ENCODE results near the gene EXOC3.
"Not testable (repeated sequence)": the region's sequence is repeated elsewhere in the genome, so short reads cannot be mapped to it uniquely, and the experiment has no call there.

Gene EXOC3

GRCh38 chr5:473551-474192 is 30.7 kb downstream of the EXOC3 start:
- DNase-seq (ENCODE audit: low read depth): no peak

- DNase-seq (ENCODE audit: low read depth): not testable (repeated sequence)
These were observed 31.4 kb downstream of the EXOC3 start for GRCh38 chr5:474232-474839.

- DNase-seq (ENCODE audit: low read depth): no peak
These were observed 32.1 kb downstream of the EXOC3 start for GRCh38 chr5:474840-475661.

GRCh38 chr5:475704-476101 is 32.7 kb downstream of the EXOC3 start:
- no peak for DNase-seq (ENCODE audit: low read depth)

DNA sequence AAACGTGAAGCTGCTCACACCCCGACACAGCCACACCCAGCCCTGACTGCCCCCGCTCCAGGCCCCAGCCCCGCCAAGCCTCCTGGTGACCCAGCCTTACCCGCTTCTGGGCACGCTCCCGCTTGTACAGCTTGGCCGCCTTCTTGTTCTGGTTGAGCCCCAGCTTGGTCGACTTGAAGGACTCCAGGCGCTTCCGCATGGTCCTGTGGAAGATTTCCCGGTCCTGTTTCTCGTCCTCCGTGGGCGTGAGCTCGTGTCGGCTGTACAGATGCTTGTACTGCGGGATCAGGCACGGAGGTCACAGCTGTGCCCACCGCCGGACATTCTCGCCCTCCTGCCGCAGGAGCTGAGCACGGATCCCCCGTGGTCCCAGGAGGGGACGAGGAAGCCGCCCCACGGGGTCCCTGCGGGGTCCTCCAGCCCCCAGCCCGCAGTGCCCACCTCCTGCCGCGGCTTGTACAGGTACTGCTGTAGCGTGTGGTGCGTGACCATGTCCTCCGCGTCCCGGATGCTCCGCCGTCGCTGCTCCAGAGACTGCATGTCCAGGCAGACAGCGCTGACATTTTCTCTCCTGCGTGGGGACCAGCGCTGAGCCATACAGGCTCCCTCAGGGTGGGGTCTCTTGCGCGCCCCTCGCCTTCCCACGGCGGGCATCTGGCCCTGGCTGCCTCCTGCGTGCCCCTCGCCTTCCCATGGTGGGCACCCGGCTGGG is 33.3 kb downstream of the EXOC3 start:
- no peak for DNase-seq (ENCODE audit: low read depth)

- DNase-seq (ENCODE audit: low read depth): no peak
These were observed 33.8 kb downstream of the EXOC3 start for GRCh38 chr5:476814-477175.

- no peak for DNase-seq (ENCODE audit: low read depth)
These were observed 34.3 kb downstream of the EXOC3 start for GRCh38 chr5:477247-477646.

- no peak for DNase-seq (ENCODE audit: low read depth)
These were observed 34.9 kb downstream of the EXOC3 start for GRCh38 chr5:477871-478270.

DNA sequence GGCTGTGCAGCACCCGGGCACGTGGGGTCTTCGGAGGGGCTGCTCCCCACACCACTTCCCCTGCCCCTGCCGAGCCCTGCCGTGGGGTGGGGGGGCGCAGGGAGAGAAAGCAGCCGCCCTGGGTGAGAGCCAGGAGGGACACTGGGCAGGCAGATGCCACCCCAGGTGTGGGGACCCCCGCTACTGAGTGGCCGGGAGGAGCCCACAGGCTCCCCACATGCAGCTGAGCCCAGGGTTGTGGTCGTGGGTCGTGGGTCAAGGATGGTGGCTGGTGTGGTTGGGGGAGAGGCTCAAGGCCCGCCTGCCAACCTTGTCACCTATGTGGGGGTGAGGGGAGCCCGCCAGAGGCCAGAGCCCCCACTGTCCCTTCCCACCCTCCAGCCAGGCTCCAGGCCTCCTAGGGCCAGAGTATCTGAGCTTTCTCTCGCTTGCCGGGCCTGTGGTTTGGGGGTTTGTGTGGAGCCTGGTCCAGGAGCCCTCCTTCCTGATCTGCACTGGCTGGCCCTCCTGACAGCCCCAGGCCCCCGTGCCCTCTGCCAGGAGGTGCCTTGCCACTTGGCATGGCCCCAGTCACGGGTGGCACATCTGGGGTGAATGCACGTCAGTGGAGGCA is 35.5 kb downstream of the EXOC3 start:
- no peak for DNase-seq (ENCODE audit: low read depth)

- DNase-seq (ENCODE audit: low read depth): no peak
These were observed 36.1 kb downstream of the EXOC3 start for GRCh38 chr5:478982-479535.

- DNase-seq (ENCODE audit: low read depth): no peak
These were observed 36.8 kb downstream of the EXOC3 start for GRCh38 chr5:479566-480319.

DNA sequence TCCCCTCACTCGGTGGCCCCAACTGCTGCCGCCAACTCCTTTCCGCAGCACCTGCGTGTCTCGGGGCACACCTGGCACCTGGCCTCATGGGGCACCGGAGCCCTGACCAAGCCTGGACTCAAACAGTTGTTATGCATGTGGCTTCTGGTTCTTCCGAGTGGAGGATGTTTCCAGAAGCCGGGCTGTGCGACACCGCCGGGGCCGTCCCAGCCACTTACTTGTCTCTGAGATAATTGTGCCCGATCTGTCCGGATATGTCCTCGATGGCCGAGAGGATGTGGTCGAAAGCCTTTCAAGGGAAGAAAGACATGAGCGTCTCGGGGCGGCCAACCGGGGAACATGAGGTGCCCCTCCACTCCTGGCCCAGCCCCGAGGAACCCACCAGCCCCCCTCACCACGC is 38.4 kb downstream of the EXOC3 start:
- DNase-seq (ENCODE audit: low read depth): no peak

DNA sequence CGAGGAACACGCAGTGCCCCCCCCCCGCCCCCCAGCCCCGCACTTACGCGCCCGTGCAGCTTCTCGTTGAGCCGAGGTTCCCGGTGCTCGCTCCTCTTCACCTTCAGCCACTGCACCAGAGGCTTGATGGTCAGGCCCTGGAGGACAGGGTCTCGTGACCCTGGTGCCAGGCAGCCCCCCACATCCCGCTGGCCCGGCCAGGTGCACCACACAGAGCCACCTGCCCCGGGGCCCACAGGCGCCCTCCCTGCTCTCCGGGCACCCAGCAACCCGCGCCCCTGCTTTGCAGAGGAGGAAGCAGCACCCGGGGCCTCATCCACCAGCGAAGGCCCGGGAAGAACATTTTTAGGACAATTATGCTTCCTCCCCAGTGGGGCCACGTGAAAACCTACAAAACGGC is 39.0 kb downstream of the EXOC3 start:
- DNase-seq (ENCODE audit: low read depth): no peak

DNA sequence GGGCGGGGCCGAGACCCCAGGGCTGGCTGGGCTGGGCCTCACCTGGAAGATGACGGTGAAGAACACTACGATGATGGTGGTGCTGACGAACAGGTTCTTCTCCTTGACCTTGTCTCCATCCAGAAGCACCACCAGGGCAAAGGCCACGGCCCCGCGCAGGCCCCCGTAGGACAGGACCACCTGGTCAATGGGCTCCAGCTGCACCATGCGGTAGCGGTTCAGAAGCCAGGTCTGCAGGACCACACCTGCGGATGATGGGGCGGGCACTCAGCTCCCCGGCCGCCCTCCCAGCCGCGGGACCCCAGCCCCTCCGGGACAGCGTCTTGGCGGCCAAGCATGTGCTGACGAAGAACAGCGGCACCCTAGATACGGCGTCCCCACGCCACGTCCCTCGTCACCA is 39.5 kb downstream of the EXOC3 start:
- no peak for DNase-seq (ENCODE audit: low read depth)

DNA sequence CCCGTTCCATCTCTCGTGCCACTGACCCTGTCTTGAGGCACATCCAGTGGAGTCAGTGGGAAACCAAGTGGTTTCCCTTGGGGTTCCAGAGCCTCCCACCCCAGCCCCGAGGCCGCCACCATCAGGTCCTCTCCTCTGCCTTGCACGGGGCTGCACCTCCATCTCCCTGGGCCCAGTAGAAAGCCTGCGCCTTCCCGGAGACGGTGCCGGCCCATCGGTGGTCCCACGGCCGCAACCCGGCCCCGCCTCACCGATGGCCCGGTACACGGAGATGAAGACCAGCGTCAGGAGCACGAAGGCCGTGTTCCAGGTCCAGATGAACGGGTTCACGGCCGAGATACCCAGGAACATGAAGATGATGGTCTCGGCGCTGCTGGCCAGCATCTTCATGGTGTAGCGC is 40.0 kb downstream of the EXOC3 start:
- no peak for DNase-seq (ENCODE audit: low read depth)

- DNase-seq (ENCODE audit: low read depth): no peak
These were observed 40.6 kb downstream of the EXOC3 start for GRCh38 chr5:483434-484140.

DNA sequence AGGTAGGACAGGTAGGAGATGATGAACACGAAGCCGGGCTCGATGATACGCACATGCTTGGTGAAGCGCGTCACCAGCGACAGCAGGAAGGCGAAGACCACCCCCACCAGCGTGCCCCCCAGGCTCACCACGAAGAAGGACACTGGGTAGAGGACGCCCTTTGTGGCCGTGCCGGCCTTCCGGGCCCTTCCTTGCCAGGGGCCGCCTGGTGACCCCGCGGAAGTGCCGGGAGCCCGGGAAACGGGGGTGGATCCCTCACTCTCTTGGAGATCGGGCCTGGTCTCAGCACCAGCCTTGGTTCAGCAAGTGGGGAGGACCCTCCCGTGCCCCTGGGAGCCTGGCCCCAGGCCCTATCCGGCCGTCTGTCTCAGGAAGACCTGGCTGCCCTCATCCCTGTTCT is 41.6 kb downstream of the EXOC3 start:
- no peak for DNase-seq (ENCODE audit: low read depth)

GRCh38 chr5:485113-485945 is 42.4 kb downstream of the EXOC3 start:
- DNase-seq (ENCODE audit: low read depth): no peak

GRCh38 chr5:485946-486491 is 43.0 kb downstream of the EXOC3 start:
- DNase-seq (ENCODE audit: low read depth): no peak
